ENCODE measurements around the gene AKAP6.

The AKAP6 gene

GRCh38 chr14:32601906-32602305 lies 272.8 kb downstream of the AKAP6 start:
- TF ChIP-seq TAF1 (IDR thresholded peaks at IDR 0.05; ENCODE audit: borderline replicate concordance, low read depth, low read length) (no peak), POLR2A (IDR thresholded peaks at IDR 0.05; ENCODE audit: low read depth, low read length) (no peak), POLR2AphosphoS5 (IDR thresholded peaks at IDR 0.05; ENCODE audit: low read depth, low read length) (no peak)
- DNase-seq (ENCODE audit: insufficient read length), result no peak
- FAIRE-seq, result no peak

DNA sequence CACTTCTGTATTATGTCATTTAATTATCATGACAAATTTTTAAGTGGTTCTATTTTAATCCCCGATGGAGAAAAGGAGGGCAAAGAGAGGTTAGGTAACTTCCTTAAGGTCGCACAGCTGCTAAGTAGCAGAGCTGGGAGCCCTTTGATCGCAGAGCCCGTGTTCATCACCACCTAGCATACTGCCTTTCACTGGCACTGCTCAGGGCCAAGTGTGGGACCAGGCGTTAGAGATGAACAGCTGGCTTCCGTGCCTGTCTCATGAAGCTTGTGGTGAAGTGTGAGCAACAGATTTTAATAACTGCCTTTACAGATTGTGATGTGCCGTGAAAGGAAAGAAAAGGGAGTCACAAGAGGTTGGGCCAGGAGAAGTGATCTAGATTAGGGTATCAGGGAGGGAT lies 273.6 kb downstream of the AKAP6 start:
- DNase-seq (ENCODE audit: insufficient read length) (no peak), FAIRE-seq (no peak)
- no peak for TF ChIP-seq POLR2A (IDR thresholded peaks at IDR 0.05; ENCODE audit: low read depth, low read length)
- TF ChIP-seq POLR2AphosphoS5 (IDR thresholded peaks at IDR 0.05; ENCODE audit: low read depth, low read length), result no peak
- TF ChIP-seq TAF1 (IDR thresholded peaks at IDR 0.05; ENCODE audit: borderline replicate concordance, low read depth, low read length), result no peak

- TF ChIP-seq TAF1 (IDR thresholded peaks at IDR 0.05; ENCODE audit: borderline replicate concordance, low read depth, low read length) (no peak), POLR2A (IDR thresholded peaks at IDR 0.05; ENCODE audit: low read depth, low read length) (no peak)
- peak; percentile 5 for FAIRE-seq
Observed at GRCh38 chr14:32603992-32604565, 275.0 kb downstream of the AKAP6 start.

DNA sequence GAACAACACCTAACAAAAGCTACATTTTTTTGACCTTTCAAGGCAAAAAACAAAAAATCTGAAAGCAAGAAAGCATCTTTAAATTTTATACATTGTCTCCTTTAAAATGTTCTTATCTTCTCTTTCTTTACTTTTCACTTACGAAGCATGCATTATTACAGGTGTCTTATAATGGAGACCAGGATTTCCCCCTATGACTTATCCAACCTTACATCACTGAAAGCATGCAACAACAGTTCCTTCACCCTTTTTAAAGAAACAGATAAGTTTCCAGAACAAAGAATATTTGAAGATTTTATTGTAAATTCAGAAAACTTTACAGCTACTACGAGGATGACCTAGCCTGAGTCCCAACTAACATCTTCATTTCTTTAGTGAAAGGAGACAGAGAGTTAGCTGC lies 277.2 kb downstream of the AKAP6 start:
- FAIRE-seq, result peak; percentile 9
- no peak for DNase-seq (ENCODE audit: insufficient read length)
- TF ChIP-seq POLR2A (IDR thresholded peaks at IDR 0.05; ENCODE audit: low read depth, low read length) (no peak), POLR2AphosphoS5 (IDR thresholded peaks at IDR 0.05; ENCODE audit: low read depth, low read length) (no peak), TAF1 (IDR thresholded peaks at IDR 0.05; ENCODE audit: borderline replicate concordance, low read depth, low read length) (no peak)

More at GRCh38 chr14:32603992-32604565, 275.0 kb downstream of the AKAP6 start:
- no peak for DNase-seq (ENCODE audit: insufficient read length)

- DNase-seq (ENCODE audit: insufficient read length), result no peak
- TF ChIP-seq TAF1 (IDR thresholded peaks at IDR 0.05; ENCODE audit: borderline replicate concordance, low read depth, low read length) (no peak), POLR2AphosphoS5 (IDR thresholded peaks at IDR 0.05; ENCODE audit: low read depth, low read length) (no peak), POLR2A (IDR thresholded peaks at IDR 0.05; ENCODE audit: low read depth, low read length) (no peak)
- FAIRE-seq, result no peak
Observed at GRCh38 chr14:32607399-32607798, 278.3 kb downstream of the AKAP6 start.

DNA sequence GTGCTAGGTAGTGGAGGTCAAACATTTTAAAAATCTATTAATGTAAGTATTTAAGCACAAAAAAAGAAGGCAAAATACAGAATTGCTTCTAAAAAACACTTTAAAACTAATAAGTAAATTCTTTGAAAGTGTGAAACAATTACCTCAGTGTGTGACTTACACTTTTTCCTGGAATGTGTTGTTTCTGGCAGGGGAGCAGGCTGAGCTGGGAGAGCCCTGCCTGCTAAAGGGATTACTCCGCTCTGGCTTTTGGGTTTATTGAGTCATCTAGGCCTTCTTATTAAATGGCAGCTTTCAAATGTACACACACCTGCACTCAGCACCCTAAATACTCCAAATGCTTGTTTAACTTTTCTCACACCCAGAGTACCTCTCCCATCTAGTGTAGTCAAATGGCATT lies 279.8 kb downstream of the AKAP6 start:
- DNase-seq (ENCODE audit: insufficient read length) (no peak), FAIRE-seq (no peak)
- TF ChIP-seq POLR2A (IDR thresholded peaks at IDR 0.05; ENCODE audit: low read depth, low read length) (no peak), TAF1 (IDR thresholded peaks at IDR 0.05; ENCODE audit: borderline replicate concordance, low read depth, low read length) (no peak), POLR2AphosphoS5 (IDR thresholded peaks at IDR 0.05; ENCODE audit: low read depth, low read length) (no peak)

GRCh38 chr14:32609388-32609787 lies 280.3 kb downstream of the AKAP6 start:
- TF ChIP-seq POLR2A (IDR thresholded peaks at IDR 0.05; ENCODE audit: low read depth, low read length) (no peak), POLR2AphosphoS5 (IDR thresholded peaks at IDR 0.05; ENCODE audit: low read depth, low read length) (no peak), TAF1 (IDR thresholded peaks at IDR 0.05; ENCODE audit: borderline replicate concordance, low read depth, low read length) (no peak)
- FAIRE-seq (no peak), DNase-seq (ENCODE audit: insufficient read length) (no peak)

DNA sequence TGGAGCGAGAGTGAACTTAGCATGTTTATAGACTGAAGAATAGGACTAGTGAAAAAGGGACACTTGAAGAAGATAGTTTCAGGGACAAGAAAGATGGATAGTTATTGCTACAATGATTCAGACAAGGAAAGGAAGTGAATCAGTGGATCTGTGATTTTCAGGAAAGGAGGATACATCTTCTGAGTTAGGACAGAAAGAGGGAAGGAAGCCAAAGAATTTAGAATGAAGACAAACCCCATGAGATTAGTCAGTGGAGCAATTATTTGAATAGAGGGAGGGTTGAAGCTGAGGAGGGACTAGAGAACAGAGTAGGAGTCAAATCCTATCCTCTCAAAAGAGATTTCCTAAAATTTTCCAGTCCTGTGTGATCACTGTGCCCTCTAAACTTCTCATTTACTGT lies 282.7 kb downstream of the AKAP6 start:
- no peak for FAIRE-seq
- DNase-seq (ENCODE audit: insufficient read length), result no peak
- no peak for TF ChIP-seq POLR2A (IDR thresholded peaks at IDR 0.05; ENCODE audit: low read depth, low read length)

GRCh38 chr14:32618991-32619390 lies 289.9 kb downstream of the AKAP6 start:
- FAIRE-seq (no peak), DNase-seq (ENCODE audit: insufficient read length) (no peak)
- TF ChIP-seq TAF1 (IDR thresholded peaks at IDR 0.05; ENCODE audit: borderline replicate concordance, low read depth, low read length) (no peak), POLR2AphosphoS5 (IDR thresholded peaks at IDR 0.05; ENCODE audit: low read depth, low read length) (no peak), POLR2A (IDR thresholded peaks at IDR 0.05; ENCODE audit: low read depth, low read length) (no peak)

GRCh38 chr14:32620303-32620702 lies 291.2 kb downstream of the AKAP6 start:
- TF ChIP-seq TAF1 (IDR thresholded peaks at IDR 0.05; ENCODE audit: borderline replicate concordance, low read depth, low read length), result no peak
- TF ChIP-seq POLR2AphosphoS5 (IDR thresholded peaks at IDR 0.05; ENCODE audit: low read depth, low read length), result no peak
- no peak for TF ChIP-seq POLR2A (IDR thresholded peaks at IDR 0.05; ENCODE audit: low read depth, low read length)

DNA sequence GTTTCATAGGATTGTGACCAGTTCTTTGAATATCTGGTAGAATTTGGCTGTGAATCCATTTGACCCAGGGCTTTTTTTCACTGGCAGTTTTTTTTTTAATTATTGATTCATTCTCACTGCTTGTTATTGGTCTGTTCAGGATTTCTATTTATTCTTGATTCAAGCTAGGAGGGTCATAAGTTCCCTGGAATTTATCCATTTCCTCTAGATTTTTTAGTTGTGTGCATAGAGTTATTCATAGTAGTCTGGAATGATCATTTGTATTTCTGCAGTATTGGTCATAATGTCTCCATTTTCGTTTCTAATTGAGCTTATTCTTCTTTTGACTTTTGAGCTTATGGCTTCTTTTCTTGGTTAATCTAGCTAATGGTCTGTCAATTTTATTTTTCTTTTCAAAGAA lies 291.6 kb downstream of the AKAP6 start:
- FAIRE-seq (no peak), DNase-seq (ENCODE audit: insufficient read length) (no peak)
- TF ChIP-seq TAF1 (IDR thresholded peaks at IDR 0.05; ENCODE audit: borderline replicate concordance, low read depth, low read length), result no peak
- no peak for TF ChIP-seq POLR2A (IDR thresholded peaks at IDR 0.05; ENCODE audit: low read depth, low read length)
- no peak for TF ChIP-seq POLR2AphosphoS5 (IDR thresholded peaks at IDR 0.05; ENCODE audit: low read depth, low read length)

More at GRCh38 chr14:32620303-32620702, 291.2 kb downstream of the AKAP6 start:
- no peak for DNase-seq (ENCODE audit: insufficient read length)
- FAIRE-seq, result no peak

- TF ChIP-seq POLR2AphosphoS5 (IDR thresholded peaks at IDR 0.05; ENCODE audit: low read depth, low read length), result no peak
- no peak for TF ChIP-seq TAF1 (IDR thresholded peaks at IDR 0.05; ENCODE audit: borderline replicate concordance, low read depth, low read length)
- no peak for TF ChIP-seq POLR2A (IDR thresholded peaks at IDR 0.05; ENCODE audit: low read depth, low read length)
- FAIRE-seq, result no peak
- DNase-seq (ENCODE audit: insufficient read length), result no peak
Observed at GRCh38 chr14:32621585-32621984, 292.5 kb downstream of the AKAP6 start.

- DNase-seq (ENCODE audit: insufficient read length) (no peak), FAIRE-seq (no peak)
- TF ChIP-seq POLR2AphosphoS5 (IDR thresholded peaks at IDR 0.05; ENCODE audit: low read depth, low read length) (no peak), TAF1 (IDR thresholded peaks at IDR 0.05; ENCODE audit: borderline replicate concordance, low read depth, low read length) (no peak), POLR2A (IDR thresholded peaks at IDR 0.05; ENCODE audit: low read depth, low read length) (no peak)
Observed at GRCh38 chr14:32622742-32623141, 293.6 kb downstream of the AKAP6 start.
